ENCODE measurements around the gene CSAD. TPM values are rescaled to one million over a fixed set of nuclear protein-coding genes. Genes with fewer than 3 reads are reported as not detected.
"Not testable (repeated sequence)": the region's sequence is repeated elsewhere in the genome, so short reads cannot be mapped to it uniquely, and the experiment has no call there.

Gene CSAD
- polyA plus RNA-seq, 4 donors = 25.9 to 126 (median 69.1) TPM

- no peak for DNase-seq (ENCODE audit: low read depth in 4 of 4, low spot score in 2 of 4)
These were observed 38.7 kb upstream of the CSAD start for GRCh38 chr12:53219292-53219955.

GRCh38 chr12:53218551-53219291 lies 38.0 kb upstream of the CSAD start:
- no peak for DNase-seq (ENCODE audit: low read depth in 4 of 4, low spot score in 2 of 4)

GRCh38 chr12:53217931-53218307 lies 37.2 kb upstream of the CSAD start:
- DNase-seq (ENCODE audit: low read depth in 4 of 4, low spot score in 2 of 4) = no peak

- no peak for DNase-seq (ENCODE audit: low read depth in 4 of 4, low spot score in 2 of 4)
These were observed 36.6 kb upstream of the CSAD start for GRCh38 chr12:53217051-53217930.

- no peak for DNase-seq (ENCODE audit: low read depth in 4 of 4, low spot score in 2 of 4)
These were observed 34.8 kb upstream of the CSAD start for GRCh38 chr12:53215497-53215896.

- DNase-seq (ENCODE audit: low read depth in 4 of 4, low spot score in 2 of 4) = no peak
These were observed 34.1 kb upstream of the CSAD start for GRCh38 chr12:53214687-53215455.

- DNase-seq (ENCODE audit: low read depth in 4 of 4, low spot score in 2 of 4) = no peak
These were observed 33.5 kb upstream of the CSAD start for GRCh38 chr12:53214221-53214620.

- no peak for DNase-seq (ENCODE audit: low read depth in 4 of 4, low spot score in 2 of 4)
These were observed 32.6 kb upstream of the CSAD start for GRCh38 chr12:53213348-53213747.

- no peak for DNase-seq (ENCODE audit: low read depth in 4 of 4, low spot score in 2 of 4)
These were observed 32.2 kb upstream of the CSAD start for GRCh38 chr12:53212931-53213330.

- no peak for DNase-seq (ENCODE audit: low read depth in 4 of 4, low spot score in 2 of 4)
These were observed 31.0 kb upstream of the CSAD start for GRCh38 chr12:53211476-53212381.

GRCh38 chr12:53210843-53211242 lies 30.1 kb upstream of the CSAD start:
- no peak for DNase-seq (ENCODE audit: low read depth in 4 of 4, low spot score in 2 of 4)

- no peak for DNase-seq (ENCODE audit: low read depth in 4 of 4, low spot score in 2 of 4)
These were observed 28.2 kb upstream of the CSAD start for GRCh38 chr12:53208877-53209463.

- no peak for DNase-seq (ENCODE audit: low read depth in 4 of 4, low spot score in 2 of 4)
These were observed 27.7 kb upstream of the CSAD start for GRCh38 chr12:53208435-53208834.

- no peak for DNase-seq (ENCODE audit: low read depth in 4 of 4, low spot score in 2 of 4)
These were observed 26.3 kb upstream of the CSAD start, which contains the start of gene ITGB7 for GRCh38 chr12:53207042-53207441. ITGB7 (minus strand) TSS chr12:53207251; CDS start chr12:53200443, 6,808 bp downstream.

- DNase-seq (ENCODE audit: low read depth in 4 of 4, low spot score in 2 of 4) = no peak
These were observed 25.2 kb upstream of the CSAD start for GRCh38 chr12:53205747-53206419.

- DNase-seq (ENCODE audit: low read depth in 4 of 4, low spot score in 2 of 4) = no peak
These were observed 23.6 kb upstream of the CSAD start for GRCh38 chr12:53204351-53204750.

GRCh38 chr12:53202316-53202715 lies 21.6 kb upstream of the CSAD start:
- not testable (repeated sequence) for DNase-seq (ENCODE audit: low read depth in 4 of 4, low spot score in 2 of 4)

- DNase-seq (ENCODE audit: low read depth in 4 of 4, low spot score in 2 of 4) = no peak
These were observed 20.9 kb upstream of the CSAD start for GRCh38 chr12:53201639-53202038.

- no peak for DNase-seq (ENCODE audit: low read depth in 4 of 4, low spot score in 2 of 4)
These were observed 20.4 kb upstream of the CSAD start for GRCh38 chr12:53201177-53201541.
